Measurements from ENCODE around the gene UBL4A.

GRCh38 chrX:154483325-154483724 is 3.1 kb downstream of the UBL4A start:
- no peak for TF ChIP-seq POLR2A (IDR thresholded peaks at IDR 0.05; ENCODE audit: low read depth, low read length)
- TF ChIP-seq, protein P1, sequence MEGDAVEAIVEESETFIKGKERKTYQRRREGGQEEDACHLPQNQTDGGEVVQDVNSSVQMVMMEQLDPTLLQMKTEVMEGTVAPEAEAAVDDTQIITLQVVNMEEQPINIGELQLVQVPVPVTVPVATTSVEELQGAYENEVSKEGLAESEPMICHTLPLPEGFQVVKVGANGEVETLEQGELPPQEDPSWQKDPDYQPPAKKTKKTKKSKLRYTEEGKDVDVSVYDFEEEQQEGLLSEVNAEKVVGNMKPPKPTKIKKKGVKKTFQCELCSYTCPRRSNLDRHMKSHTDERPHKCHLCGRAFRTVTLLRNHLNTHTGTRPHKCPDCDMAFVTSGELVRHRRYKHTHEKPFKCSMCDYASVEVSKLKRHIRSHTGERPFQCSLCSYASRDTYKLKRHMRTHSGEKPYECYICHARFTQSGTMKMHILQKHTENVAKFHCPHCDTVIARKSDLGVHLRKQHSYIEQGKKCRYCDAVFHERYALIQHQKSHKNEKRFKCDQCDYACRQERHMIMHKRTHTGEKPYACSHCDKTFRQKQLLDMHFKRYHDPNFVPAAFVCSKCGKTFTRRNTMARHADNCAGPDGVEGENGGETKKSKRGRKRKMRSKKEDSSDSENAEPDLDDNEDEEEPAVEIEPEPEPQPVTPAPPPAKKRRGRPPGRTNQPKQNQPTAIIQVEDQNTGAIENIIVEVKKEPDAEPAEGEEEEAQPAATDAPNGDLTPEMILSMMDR (IDR thresholded peaks at IDR 0.05; ENCODE audit: extremely low read depth in 1 of 2, insufficient read depth in 1 of 2, low read depth in 1 of 2, low read length in 2 of 2) = no peak
- no peak for TF ChIP-seq POLR2AphosphoS5 (IDR thresholded peaks at IDR 0.05; ENCODE audit: insufficient read depth, low read depth, low read length)
- no peak for TF ChIP-seq JUN (IDR thresholded peaks at IDR 0.05; ENCODE audit: borderline replicate concordance, insufficient read depth, insufficient read length, low read depth)
